Astrocyte (in vitro differentiated cells and primary cell): ENCODE data around the gene OVOL3. TPM values are rescaled to one million over a fixed set of nuclear protein-coding genes. Genes with fewer than 3 reads are reported as not detected.
A peak's percentile ranks its signal among the peaks of the same experiment; 100 is the strongest.

Experiments used
- DNase-seq: peaks from one replicate; pipeline ENCODE4 v3.0.0-alpha.2; 2010; ENCODE audit warnings: low read depth
- FAIRE-seq: peaks from 2 replicates; lab custom pipeline; 2011; peaks lifted over from hg19 to GRCh38; lab: Jason Lieb, UNC
- H2AFZ ChIP-seq: 2 replicates; pipeline ENCODE4 v1.6.0; 2012; ENCODE audit warnings: low read depth, low read length, inconsistent platforms
- H3K27ac ChIP-seq: 2 replicates; pipeline ENCODE4 v1.5.1; 2011; ENCODE audit warnings: low read depth, low read length, inconsistent platforms
- H3K27me3 ChIP-seq: 2 replicates; pipeline ENCODE4 v1.6.0; 2011; ENCODE audit warnings: low read length, inconsistent platforms; ENCODE audit not compliant: insufficient read depth
- H3K36me3 ChIP-seq: 2 replicates; pipeline ENCODE4 v1.5.1; 2011; ENCODE audit warnings: low read length, inconsistent platforms; ENCODE audit not compliant: insufficient read depth
- H3K4me1 ChIP-seq: 2 replicates; pipeline ENCODE4 v1.5.1; 2011; ENCODE audit warnings: low read length, inconsistent platforms; ENCODE audit not compliant: insufficient read depth
- H3K4me2 ChIP-seq: 2 replicates; pipeline ENCODE4 v1.6.0; 2012; ENCODE audit warnings: low read length, inconsistent platforms
- H3K4me3 ChIP-seq: 2 replicates; pipeline ENCODE4 v1.5.1; 2011; ENCODE audit warnings: low read depth, mild to moderate bottlenecking, low read length, inconsistent platforms; ENCODE audit not compliant: insufficient read depth
- H3K79me2 ChIP-seq: 2 replicates; pipeline ENCODE4 v1.6.0; 2012; ENCODE audit warnings: mild to moderate bottlenecking, low read length, inconsistent platforms; ENCODE audit not compliant: insufficient read depth
- H3K9ac ChIP-seq: 2 replicates; pipeline ENCODE4 v1.6.0; 2012; ENCODE audit warnings: mild to moderate bottlenecking, low read length, inconsistent platforms
- H3K9me3 ChIP-seq: 2 replicates; pipeline ENCODE4 v1.5.1; 2012; ENCODE audit warnings: low read depth, mild to moderate bottlenecking, low read length, inconsistent platforms; ENCODE audit not compliant: insufficient read depth
- H4K20me1 ChIP-seq: 2 replicates; pipeline ENCODE4 v1.6.0; 2012; ENCODE audit warnings: low read length, inconsistent platforms; ENCODE audit not compliant: insufficient read depth
- H3K27ac Mint-ChIP-seq: one replicate; pipeline ENCODE4 v1.8.0; 2021; ENCODE audit warnings: mild to moderate bottlenecking, mixed read lengths; ENCODE audit not compliant: unreplicated experiment
- H3K27me3 Mint-ChIP-seq: one replicate; pipeline ENCODE4 v1.8.0; 2021; ENCODE audit warnings: low read depth, mixed read lengths; ENCODE audit not compliant: unreplicated experiment
- H3K36me3 Mint-ChIP-seq: one replicate; pipeline ENCODE4 v1.8.0; 2021; ENCODE audit warnings: low read depth, mixed read lengths; ENCODE audit not compliant: unreplicated experiment
- H3K4me1 Mint-ChIP-seq: one replicate; pipeline ENCODE4 v1.8.0; 2021; ENCODE audit warnings: low read depth, mixed read lengths; ENCODE audit not compliant: unreplicated experiment
- H3K4me3 Mint-ChIP-seq: one replicate; pipeline ENCODE4 v1.8.0; 2021; ENCODE audit warnings: mild to moderate bottlenecking, moderate library complexity, mixed read lengths; ENCODE audit not compliant: unreplicated experiment
- H3K9me3 Mint-ChIP-seq: one replicate; pipeline ENCODE4 v1.8.0; 2021; ENCODE audit warnings: mild to moderate bottlenecking, mixed read lengths; ENCODE audit not compliant: unreplicated experiment
- EZH2 ChIP-seq: IDR thresholded peaks from 2 replicates; pipeline ENCODE4 v1.6.1; 2012; ENCODE audit warnings: mild to moderate bottlenecking, low read length, inconsistent platforms; ENCODE audit not compliant: insufficient read depth
- total RNA-seq: library from RNA; stranded (reverse); gene quantifications from 2 replicates; pipeline ENCODE4 v1.2.1, GENCODE V29; 2021
- TF ChIP-seq, protein P1 (sequence below): IDR thresholded peaks from 2 replicates; pipeline ENCODE4 v1.5.1; 2011; ENCODE audit warnings: low read depth, mild to moderate bottlenecking, inconsistent platforms, low read length, moderate library complexity; ENCODE audit not compliant: insufficient read depth

Gene OVOL3
- total RNA-seq, 1 donor from 2014 or later, result not detected

DNA sequence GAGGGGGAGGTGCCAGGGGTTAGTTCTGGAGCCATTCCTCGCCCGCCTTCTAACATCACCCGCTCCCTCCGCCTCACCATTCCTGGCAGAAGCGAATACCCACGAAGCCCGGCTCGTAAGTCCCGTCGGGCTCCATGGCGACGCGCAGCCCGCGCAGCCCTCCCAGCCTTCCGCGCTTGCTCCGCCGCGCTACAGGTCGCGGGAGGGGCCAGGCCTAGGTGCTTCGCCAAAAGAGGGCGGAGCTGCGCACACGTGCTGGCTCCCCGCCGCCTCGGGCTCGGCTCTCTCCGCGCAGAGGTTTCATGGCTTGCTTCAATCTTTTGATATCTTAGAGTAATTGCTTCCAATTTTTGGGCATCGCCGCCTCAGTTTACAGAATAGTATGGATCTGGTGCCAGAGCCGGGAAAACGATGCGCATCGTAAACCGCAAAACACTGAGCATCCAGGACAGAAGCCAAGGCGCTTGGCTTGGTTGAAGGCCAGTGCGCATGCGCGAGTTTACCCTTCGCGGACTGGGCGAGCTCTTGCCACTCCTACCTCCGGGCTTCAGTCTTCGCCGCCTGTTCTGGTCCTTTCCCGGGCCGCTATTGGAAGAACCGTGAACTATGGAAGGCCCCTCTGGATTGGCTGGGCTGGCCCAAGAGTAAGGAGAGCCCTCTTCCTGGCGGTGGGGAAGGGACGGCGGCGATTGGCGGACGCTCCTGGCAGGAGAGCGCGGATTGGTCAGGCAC, 3.9 kb downstream of the OVOL3 start, which contains the start of gene POLR2I:
POLR2I (minus strand) TSS at position 155 of the 732 bp plus-strand sequence; CDS start at position 136, 19 bp downstream.
- H3K9me3 Mint-ChIP-seq, result no peaks in the 10 kb centered on the region
- Histone ChIP-seq H2AFZ (peak within 1 kb of the TSS; percentile 83), H3K36me3 (peaks cover 7% of the 10 kb centered on the region), H3K27me3 (no peaks in the 10 kb centered on the region), H3K4me3 (peak within 1 kb of the TSS; percentile 68), H3K4me2 (peak within 1 kb of the TSS; percentile 88), H4K20me1 (peaks cover 27% of the 10 kb centered on the region), H3K27ac (peak within 1 kb of the TSS; percentile 58), H3K9ac (peak within 1 kb of the TSS; percentile 81), H3K9me3 (no peaks in the 10 kb centered on the region), H3K4me1 (peaks cover 12% of the 10 kb centered on the region), H3K79me2 (peaks cover 34% of the 10 kb centered on the region)
- H3K27ac Mint-ChIP-seq, result peak within 1 kb of the TSS; percentile 91
- TF ChIP-seq, protein P1, sequence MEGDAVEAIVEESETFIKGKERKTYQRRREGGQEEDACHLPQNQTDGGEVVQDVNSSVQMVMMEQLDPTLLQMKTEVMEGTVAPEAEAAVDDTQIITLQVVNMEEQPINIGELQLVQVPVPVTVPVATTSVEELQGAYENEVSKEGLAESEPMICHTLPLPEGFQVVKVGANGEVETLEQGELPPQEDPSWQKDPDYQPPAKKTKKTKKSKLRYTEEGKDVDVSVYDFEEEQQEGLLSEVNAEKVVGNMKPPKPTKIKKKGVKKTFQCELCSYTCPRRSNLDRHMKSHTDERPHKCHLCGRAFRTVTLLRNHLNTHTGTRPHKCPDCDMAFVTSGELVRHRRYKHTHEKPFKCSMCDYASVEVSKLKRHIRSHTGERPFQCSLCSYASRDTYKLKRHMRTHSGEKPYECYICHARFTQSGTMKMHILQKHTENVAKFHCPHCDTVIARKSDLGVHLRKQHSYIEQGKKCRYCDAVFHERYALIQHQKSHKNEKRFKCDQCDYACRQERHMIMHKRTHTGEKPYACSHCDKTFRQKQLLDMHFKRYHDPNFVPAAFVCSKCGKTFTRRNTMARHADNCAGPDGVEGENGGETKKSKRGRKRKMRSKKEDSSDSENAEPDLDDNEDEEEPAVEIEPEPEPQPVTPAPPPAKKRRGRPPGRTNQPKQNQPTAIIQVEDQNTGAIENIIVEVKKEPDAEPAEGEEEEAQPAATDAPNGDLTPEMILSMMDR, result no peak
- TF ChIP-seq EZH2, result no peak
- H3K27me3 Mint-ChIP-seq, result no peaks in the 10 kb centered on the region
- FAIRE-seq (peak; percentile 63), DNase-seq (peak; percentile 100)
- H3K4me3 Mint-ChIP-seq, result peak within 1 kb of the TSS; percentile 99
- H3K36me3 Mint-ChIP-seq, result peaks cover 19% of the 10 kb centered on the region
- peaks cover 9% of the 10 kb centered on the region for H3K4me1 Mint-ChIP-seq

DNA sequence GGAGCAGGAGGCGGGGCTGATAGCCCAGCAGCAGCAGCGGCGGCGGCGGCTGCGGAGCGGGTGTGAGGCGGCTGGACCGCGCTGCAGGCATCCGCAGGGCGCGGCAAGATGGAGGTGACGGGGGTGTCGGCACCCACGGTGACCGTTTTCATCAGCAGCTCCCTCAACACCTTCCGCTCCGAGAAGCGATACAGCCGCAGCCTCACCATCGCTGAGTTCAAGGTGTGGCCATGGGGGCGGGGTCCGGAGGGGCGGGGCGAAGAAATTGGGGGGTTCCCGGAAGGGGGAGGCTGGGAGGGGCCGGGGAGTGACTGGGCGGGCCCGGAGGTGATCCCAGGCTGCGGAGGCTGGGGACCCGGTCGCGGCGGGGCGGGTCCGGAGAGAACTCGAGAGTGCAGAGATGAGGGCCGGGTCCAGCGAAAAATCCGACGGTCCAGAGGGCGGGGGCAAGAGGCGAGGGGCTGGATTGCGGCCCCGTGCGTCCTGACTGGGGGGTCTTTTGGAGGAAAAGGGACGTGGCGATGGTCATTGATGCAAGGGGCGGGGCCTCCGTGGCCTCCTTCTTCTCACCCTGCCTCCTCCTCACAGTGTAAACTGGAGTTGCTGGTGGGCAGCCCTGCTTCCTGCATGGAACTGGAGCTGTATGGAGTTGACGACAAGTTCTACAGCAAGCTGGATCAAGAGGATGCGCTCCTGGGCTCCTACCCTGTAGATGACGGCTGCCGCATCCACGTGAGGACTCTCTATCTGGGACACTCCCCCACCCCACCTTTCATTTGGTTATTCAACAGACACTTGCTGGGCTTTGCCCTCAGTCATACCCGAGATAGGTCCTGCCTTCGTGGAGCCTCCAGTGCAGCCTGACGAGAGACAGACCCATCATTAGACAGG, 4.8 kb downstream of the OVOL3 start, which contains the start of gene TBCB:
TBCB (plus strand) TSS at position 16 of the 891 bp plus-strand sequence; CDS start at position 109, 93 bp downstream.
- Histone ChIP-seq H2AFZ (peak within 1 kb of the TSS; percentile 83), H3K27ac (peak within 1 kb of the TSS; percentile 58), H4K20me1 (peaks cover 35% of the 10 kb centered on the region), H3K4me2 (peak within 1 kb of the TSS; percentile 88), H3K36me3 (peaks cover 7% of the 10 kb centered on the region), H3K4me1 (peaks cover 12% of the 10 kb centered on the region), H3K79me2 (peaks cover 40% of the 10 kb centered on the region), H3K9ac (peak within 1 kb of the TSS; percentile 81), H3K9me3 (no peaks in the 10 kb centered on the region), H3K27me3 (no peaks in the 10 kb centered on the region), H3K4me3 (peak within 1 kb of the TSS; percentile 68)
- no peaks in the 10 kb centered on the region for H3K27me3 Mint-ChIP-seq
- TF ChIP-seq, protein P1, result no peak
- TF ChIP-seq EZH2, result no peak
- H3K36me3 Mint-ChIP-seq, result peaks cover 24% of the 10 kb centered on the region
- DNase-seq (peak; percentile 14), FAIRE-seq (no peak)
- peaks cover 11% of the 10 kb centered on the region for H3K4me1 Mint-ChIP-seq
- peak within 1 kb of the TSS; percentile 91 for H3K27ac Mint-ChIP-seq
- H3K9me3 Mint-ChIP-seq, result no peaks in the 10 kb centered on the region
- H3K4me3 Mint-ChIP-seq, result peak within 1 kb of the TSS; percentile 99
